Neutrophil (primary cell): ENCODE results near the gene CNGA2.

ENCODE experiments used
- H3K27ac ChIP-seq: fragments of 200-600 bp; sonication (generic); 2 replicates; pipeline ENCODE4 v1.5.1; 2016; ENCODE audit warnings: mild to moderate bottlenecking, moderate library complexity
- H3K27me3 ChIP-seq: fragments of 200-600 bp; sonication (generic); 2 replicates; pipeline ENCODE4 v1.6.0; 2016; ENCODE audit warnings: mild to moderate bottlenecking
- H3K36me3 ChIP-seq: fragments of 200-600 bp; sonication (generic); 2 replicates; pipeline ENCODE4 v1.5.1; 2017
- H3K4me1 ChIP-seq, 2 experiments: fragments of 200-600 bp in 1 of 2; sonication (generic) in 1 of 2; 1 replicate in 1 of 2; 2 replicates in 1 of 2; pipeline versions ENCODE4 v1.5.1 to v1.6.1; 2013 to 2016; ENCODE audit warnings: low read depth in 1 of 2, low read length in 1 of 2, mild to moderate bottlenecking in 1 of 2, moderate library complexity in 1 of 2; ENCODE audit not compliant: control insufficient read depth in 1 of 2, insufficient read depth in 1 of 2
- H3K4me3 ChIP-seq, 2 experiments: fragments of 200-600 bp in 1 of 2; sonication (generic) in 1 of 2; 1 replicate in 1 of 2; 2 replicates in 1 of 2; pipeline ENCODE4 v1.5.1; 2013 to 2016; ENCODE audit warnings: low read depth in 1 of 2, low read length in 1 of 2, mild to moderate bottlenecking in 1 of 2, moderate library complexity in 1 of 2
- H3K9me3 ChIP-seq: fragments of 200-600 bp; sonication (generic); 2 replicates; pipeline ENCODE4 v1.5.1; 2016
- CTCF ChIP-seq: fragments of 200-600 bp; sonication (generic); IDR thresholded peaks from 2 replicates; pipeline ENCODE4 v1.5.1; 2016; ENCODE audit warnings: antibody characterized with exemption

CNGA2 gene

GRCh38 chrX:151723156-151723760, 11.3 kb upstream of the CNGA2 start:
- Histone ChIP-seq H3K9me3 (no peaks in the 10 kb centered on the region), H3K4me3 (no peak overlapping the region), H3K27me3 (no peaks in the 10 kb centered on the region), H3K27ac (no peak overlapping the region), H3K4me1 (no peaks in the 10 kb centered on the region), H3K36me3 (no peaks in the 10 kb centered on the region)
- no peak for TF ChIP-seq CTCF

GRCh38 chrX:151724563-151725337, 9.8 kb upstream of the CNGA2 start:
- TF ChIP-seq CTCF, result no peak
- Histone ChIP-seq H3K9me3 (no peaks in the 10 kb centered on the region), H3K27ac (no peak overlapping the region), H3K4me3 (no peak overlapping the region), H3K36me3 (no peaks in the 10 kb centered on the region), H3K4me1 (no peaks in the 10 kb centered on the region), H3K27me3 (no peaks in the 10 kb centered on the region)

- no peak for TF ChIP-seq CTCF
- no peak overlapping the region for H3K4me3 ChIP-seq
These were observed 9.3 kb upstream of the CNGA2 start for GRCh38 chrX:151725338-151725614.

GRCh38 chrX:151726751-151727150, 7.8 kb upstream of the CNGA2 start:
- H3K9me3 ChIP-seq, result no peaks in the 10 kb centered on the region
- no peaks in the 10 kb centered on the region for H3K4me1 ChIP-seq
- H3K27me3 ChIP-seq, result no peaks in the 10 kb centered on the region

More at GRCh38 chrX:151725338-151725614, 9.3 kb upstream of the CNGA2 start:
- Histone ChIP-seq H3K27me3 (no peaks in the 10 kb centered on the region), H3K4me1 (no peaks in the 10 kb centered on the region), H3K9me3 (no peaks in the 10 kb centered on the region), H3K36me3 (no peaks in the 10 kb centered on the region), H3K27ac (no peak overlapping the region)

GRCh38 chrX:151727346-151727745, 7.2 kb upstream of the CNGA2 start:
- no peaks in the 10 kb centered on the region for H3K9me3 ChIP-seq

More at GRCh38 chrX:151726751-151727150, 7.8 kb upstream of the CNGA2 start:
- Histone ChIP-seq H3K27ac (no peak overlapping the region), H3K36me3 (no peaks in the 10 kb centered on the region), H3K4me3 (no peak overlapping the region)
- no peak for TF ChIP-seq CTCF

More at GRCh38 chrX:151727346-151727745, 7.2 kb upstream of the CNGA2 start:
- H3K27me3 ChIP-seq, result no peaks in the 10 kb centered on the region
- TF ChIP-seq CTCF, result no peak
- no peaks in the 10 kb centered on the region for H3K36me3 ChIP-seq
- no peaks in the 10 kb centered on the region for H3K4me1 ChIP-seq
- H3K27ac ChIP-seq, result no peak overlapping the region
- H3K4me3 ChIP-seq, result no peak overlapping the region
